Renal pelvis (tissue), 4 donors: ENCODE data around the gene BANF1. TPM values are rescaled to one million over a fixed set of nuclear protein-coding genes. Genes with fewer than 3 reads are reported as not detected.
"Not testable (repeated sequence)": the region's sequence is repeated elsewhere in the genome, so short reads cannot be mapped to it uniquely, and the experiment has no call there.

Experiments used
- DNase-seq: peaks from one replicate; pipeline ENCODE4 v3.0.0-alpha.2; 2013
- polyA plus RNA-seq, 3 donors: library from polyadenylated mRNA; unstranded; fragments of 120-200 nt; gene quantifications; one replicate each; pipeline ENCODE4 v1.2.1, GENCODE V29; 2013; ENCODE audit not compliant: insufficient read length in 3 of 3

BANF1 gene
- polyA plus RNA-seq, 3 donors: 243 to 285 (median 271) TPM

DNA sequence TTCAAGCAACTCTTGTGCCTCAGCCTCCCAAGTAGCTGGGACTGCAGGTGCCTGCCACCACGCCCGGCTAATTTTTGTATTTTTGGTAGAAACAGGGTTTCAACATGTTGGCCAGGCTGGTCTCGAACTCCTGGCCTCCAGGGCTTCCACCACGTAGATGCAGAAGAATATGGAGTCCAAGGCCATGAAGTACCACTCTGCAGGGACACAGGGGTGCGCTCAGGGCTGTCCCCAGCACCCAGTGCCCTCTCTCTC, 20.8 kb downstream of the BANF1 start:
- DNase-seq: not testable (repeated sequence)

DNA sequence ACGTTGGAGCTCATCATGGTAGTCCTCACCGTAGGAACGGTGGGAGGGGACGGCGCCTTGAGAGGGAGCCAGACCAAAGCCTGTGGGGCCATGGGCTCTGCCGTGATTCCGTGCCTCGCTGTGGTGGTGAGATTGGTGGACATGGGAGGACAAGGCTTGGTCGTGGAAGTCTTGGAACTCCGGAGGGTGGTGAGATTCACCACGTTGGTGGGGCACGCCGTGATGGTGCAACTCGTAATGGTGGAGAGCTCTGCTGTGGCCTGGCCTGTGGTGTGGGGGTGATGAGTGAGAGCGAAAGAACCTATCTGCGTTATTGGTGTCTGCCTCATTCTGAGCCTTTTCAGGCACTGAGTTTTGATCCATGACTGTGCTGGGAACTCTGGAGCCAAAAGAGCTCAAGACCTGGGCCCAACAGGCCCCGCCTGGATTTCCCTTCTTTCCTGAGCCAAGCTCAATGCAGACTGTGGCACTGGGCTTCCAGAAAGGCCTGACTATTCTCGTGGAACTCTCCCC, 23.8 kb downstream of the BANF1 start, which contains the start of gene CATSPER1:
Gene CATSPER1, minus strand, starts transcription at position 463 of the 513 bp plus-strand sequence. Its CDS starts 100 bp downstream, at position 363.
- DNase-seq: no peak

DNA sequence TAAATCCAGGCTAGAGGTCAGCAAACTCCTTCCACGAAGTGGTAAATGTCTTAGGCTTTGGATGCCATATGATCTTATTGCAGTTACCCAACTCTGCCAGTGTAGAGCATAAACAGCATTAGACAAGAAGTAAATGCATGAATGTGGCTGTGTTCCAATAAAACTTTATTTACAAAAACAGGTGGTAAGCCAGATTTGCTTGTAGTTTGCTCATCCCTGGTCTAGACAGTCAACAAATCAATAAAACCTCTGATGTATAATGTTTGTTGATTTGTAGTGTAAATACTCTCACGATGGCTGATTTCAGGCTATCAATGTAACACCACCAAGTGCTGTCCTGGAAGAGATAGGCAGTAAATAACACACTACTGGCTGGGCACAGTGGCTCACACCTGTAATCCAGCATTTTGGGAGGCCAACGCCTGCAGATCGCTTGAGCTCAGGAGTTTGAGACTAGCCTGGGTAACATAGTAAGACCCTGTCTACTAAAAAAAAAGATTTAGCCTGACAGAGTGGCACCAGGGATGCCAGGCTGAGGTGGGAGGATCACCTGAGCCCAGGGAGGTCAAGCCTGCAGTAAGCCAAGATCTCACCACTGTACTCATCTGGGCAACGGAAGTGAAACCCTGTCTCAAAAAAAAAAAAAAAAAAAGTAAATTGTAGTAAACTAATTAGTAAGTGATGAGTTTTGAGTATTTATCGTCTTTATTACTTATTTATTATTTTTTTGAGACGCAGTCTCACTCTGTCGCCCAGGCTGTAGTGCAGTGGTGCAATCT, 30.8 kb downstream of the BANF1 start:
- no peak for DNase-seq

DNA sequence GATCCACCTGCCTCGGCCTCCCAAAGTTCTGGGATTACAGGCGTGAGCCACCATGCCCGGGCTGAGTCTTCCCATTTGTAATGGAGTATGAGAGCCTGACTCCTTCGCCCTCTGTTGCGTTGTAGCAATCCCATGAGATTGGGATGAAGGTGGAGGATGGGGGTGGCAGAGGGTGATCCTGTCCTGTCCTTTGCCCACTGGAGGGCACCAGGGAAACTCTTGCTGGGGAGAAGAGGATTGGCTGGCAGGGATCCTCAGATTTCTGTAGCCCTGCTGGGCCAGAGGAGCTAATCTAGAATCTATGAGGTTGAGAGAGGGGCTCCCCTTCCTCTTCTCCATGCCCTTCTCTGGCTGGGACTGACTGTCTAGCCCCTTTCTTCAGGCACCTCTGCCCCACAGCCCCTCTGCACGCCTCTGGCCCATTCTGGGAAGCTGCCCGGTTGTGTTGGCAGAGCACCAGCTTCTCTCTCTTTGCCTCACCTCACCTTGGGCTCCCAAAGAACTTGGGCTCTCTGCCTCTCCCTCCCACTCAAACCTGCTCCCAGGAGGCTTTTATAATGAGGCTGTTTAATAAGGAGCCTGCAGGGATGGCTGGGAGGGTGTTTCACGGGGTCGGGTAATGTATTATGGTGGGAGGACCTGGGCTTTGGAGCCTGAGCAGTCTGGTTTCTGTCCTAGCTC, 33.5 kb downstream of the BANF1 start:
- DNase-seq: no peak

DNA sequence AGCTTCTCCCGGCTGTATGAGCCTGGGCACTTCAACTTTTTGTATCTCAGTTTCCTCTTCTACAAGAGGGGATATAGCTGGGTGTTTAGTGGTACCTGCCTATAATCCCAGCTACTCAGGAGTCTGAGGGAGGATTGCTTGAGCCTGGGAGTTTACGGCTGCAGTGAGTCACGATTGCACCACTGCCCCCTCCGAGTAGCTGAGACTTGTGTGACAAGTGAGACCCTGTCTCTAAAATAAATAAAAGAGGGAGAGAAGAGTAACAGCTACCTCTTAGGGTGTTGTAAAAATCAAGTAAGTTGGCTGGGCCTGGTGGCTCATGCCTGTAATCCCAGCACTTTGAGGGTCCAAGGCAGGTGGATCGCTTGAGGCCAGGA, 34.0 kb downstream of the BANF1 start:
- no peak for DNase-seq

DNA sequence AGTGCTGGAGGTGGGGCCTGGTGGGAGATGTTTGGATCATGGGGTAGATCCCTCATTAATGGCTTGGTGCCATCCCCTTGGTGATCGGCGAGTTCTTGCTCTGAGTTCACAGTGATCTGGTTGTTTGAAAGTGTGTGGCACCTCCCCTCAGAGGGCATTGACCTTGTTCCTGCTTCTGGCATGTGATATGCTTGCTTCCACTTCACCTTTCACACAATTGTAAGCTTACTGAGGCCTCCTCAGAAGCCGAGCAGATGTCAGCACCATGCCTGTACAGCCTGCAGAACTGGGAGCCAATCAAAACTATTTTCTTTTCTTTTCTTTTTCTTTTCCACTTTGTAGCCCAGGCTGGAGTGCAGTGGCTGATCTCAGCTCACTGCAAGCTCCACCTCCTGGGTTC, 35.0 kb downstream of the BANF1 start:
- no peak for DNase-seq

DNA sequence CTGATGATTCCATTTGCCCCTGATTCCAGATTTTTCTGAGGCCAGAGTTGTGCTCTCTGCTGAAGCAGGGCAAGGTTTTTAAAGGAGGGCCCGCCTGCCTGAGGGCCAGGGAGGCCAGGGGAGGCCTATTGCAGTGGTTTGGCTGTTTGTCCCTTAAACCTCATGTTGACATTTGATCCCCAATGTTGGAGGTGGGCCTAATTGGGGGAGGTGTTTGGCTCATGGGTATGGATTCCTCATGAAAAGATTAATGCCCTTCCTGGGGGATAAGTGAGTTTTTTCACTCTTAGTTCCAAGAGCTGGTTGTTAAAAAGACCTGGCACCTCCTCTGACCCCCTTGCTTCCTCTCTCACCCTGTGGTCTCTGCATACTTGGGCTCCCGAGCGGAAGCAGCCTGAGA, 37.5 kb downstream of the BANF1 start:
- DNase-seq: no peak

DNA sequence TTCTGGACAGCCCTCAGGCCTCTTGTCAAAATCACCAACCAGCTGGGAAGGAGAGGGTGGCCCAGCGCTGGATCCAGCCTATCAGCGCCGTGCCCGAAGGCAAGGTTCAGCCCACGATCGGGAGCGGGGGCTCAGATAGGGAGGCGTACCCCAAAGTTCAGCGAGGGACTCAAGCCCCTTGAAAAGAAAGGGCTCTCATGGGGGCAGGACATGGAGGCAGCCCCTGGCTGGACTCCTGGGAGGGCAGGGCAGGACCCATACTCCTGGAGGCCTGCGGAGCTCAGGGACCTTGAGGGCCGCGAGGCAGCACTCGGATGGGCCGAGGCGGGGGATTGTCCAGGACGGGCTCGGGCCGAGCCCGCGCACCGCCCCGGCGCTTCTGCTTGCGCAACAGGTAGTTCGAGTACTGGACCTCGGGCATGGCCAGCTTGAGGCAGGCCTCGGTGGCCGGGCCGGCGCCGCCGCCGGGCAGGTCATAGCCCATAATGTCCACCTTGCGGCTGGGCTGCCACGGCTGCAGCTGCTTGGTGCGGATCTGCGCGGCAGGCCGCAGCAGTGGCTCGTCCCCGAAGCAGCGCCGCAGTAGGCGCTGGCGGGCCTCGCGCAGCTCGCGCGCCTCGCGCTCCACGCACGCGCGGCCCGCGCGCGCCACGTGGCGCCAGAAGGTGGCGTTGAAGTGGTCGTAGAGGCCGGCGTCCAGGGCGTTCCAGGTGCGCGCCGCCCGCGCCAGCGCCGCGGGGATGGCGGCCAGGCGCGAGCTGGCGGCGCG, 40.1 kb downstream of the BANF1 start:
- DNase-seq: no peak

DNA sequence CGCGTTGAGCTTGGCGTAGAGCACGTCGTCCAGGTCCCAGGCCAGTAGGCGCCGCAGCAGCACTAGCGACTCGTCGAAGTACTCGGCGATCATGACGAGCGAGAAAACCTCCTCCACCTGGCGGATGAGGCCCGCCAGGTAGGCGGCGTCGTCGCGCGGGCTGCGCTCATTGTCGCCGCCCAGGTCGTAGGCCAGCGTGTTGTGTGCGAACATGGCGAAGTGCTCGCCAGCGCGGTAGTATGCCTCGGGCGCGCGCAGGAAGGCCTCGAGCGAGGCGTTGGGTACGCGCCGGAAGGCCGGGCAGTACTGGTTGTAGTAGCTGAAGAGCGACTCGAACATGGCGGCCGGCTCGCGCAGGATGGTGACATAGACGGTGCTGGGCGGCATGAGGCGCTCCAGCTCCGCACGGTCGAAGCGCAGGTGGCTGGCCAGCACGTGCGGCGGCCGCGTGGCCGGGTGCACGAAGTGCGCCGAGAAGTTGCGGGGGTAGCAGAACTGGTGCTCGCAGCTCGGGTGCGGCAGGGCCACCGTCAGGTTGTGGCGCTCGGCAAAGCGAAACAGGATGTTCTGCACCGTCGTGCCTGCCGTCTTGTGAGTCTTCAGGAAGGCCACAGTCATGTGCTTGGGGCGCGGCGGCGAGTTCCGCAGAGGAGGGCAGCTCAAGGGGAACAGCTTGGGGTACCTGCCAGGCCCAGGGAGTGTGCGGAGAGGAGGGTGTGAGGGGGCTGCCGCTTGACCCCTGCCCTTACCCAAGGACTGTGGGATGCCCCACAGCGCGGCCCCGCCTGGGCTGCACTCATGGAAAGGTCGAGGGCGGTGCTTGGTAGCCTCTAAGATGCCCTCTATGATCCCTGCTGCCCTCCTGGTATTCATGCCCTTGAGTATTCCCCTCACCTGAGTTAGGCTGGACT, 40.9 kb downstream of the BANF1 start:
- no peak for DNase-seq

DNA sequence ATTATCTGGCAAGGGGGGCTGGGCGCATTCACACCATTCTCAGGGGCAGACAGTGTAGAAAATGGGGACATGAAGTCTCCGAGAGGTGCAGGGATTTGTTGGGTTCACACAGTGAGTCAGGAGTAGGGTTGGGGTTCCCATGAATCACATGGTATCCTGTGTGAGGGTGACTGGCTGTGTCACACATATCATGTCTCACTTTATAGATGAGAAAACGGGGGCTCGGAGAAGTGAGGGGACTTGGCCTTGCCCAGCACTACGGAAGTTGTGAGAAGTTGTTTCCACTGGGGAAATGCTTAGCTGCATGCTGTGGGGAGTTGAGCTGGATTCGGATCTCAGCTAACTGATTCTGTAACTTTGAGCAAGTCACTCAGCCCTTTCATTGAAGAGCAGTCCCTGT, 42.5 kb downstream of the BANF1 start:
- no peak for DNase-seq

DNA sequence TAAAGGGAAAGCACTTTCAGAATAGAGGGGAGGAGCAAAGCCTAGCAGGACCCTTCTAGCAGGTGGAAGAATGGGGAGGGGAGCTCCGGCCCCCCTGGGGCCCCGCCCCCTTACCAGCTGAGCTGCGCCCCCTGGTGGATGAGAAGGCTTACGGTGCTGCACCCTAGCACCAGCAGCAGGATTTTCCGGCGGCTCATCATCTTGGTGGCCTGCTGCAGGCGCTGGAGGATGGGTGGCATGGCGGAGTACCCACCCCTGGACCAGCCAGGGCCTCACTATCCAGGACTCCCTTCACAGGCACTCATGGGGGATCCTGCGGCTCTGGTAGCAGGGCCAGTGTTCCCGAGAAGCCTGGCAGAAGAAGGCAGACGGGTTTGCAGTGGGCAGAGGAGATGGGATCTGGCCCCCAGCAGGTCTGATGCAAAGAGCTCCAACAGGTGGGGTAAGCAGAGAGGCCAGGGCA, 42.9 kb downstream of the BANF1 start:
- DNase-seq: peak; percentile 64

DNA sequence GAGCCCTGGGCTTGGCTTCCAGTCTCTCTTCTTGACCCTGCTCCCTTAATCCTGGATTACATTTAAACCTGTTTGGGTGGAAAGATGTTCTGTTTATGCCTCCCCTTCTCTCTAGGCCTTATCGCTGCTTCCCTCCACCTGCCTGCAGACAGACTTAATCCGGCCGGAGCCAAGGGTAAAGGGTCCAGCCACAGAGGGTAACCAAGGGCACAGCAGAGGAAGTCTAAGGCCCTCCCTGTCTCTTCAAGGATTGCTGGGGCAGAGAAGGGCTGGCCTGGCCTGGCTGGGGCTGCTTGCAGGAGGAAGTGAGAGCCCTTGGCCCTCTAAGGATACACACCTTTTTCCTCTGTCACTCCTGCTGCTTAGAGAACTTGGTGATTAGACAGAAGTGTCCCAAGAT, 44.6 kb downstream of the BANF1 start:
- no peak for DNase-seq

DNA sequence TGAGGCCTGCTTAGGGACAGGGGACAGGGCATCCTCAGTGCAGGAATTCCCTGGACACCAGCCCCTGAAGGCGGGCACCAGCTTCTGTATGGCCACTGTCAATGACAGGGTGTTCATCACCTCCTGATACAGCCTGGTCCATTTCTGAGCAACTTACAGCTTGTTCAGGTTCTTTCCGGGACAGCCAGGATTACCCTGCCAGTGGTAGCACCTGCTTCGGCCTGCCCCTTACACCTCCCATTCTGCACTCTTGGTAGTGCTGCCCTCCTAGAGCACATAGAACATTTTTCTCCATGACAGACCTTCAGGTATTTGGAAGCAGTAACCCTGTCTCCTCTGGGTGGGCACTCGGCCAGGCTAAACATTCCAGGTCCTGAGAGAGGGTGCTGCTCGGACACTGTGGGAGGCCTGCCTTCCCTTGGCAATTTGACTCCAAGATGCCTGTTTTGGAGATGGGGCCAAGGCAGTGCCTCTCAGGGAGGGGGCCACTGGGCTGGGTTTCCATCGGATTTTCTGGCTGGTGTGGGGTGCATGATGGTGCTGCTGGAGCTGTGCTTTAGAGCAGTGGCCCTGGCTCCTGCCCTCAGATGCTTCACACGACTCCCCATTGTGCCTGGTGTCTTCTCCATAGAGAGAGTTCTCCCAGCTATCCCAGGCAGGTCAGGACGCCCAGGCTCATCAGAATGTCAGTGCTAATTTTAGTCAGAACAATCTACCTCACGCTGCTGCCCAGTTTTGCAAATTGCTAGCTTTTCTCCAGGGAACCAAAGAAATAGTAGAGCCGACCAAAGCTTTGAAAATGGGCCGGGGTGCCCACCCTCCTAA, 45.5 kb downstream of the BANF1 start:
- peak; percentile 58 for DNase-seq

DNA sequence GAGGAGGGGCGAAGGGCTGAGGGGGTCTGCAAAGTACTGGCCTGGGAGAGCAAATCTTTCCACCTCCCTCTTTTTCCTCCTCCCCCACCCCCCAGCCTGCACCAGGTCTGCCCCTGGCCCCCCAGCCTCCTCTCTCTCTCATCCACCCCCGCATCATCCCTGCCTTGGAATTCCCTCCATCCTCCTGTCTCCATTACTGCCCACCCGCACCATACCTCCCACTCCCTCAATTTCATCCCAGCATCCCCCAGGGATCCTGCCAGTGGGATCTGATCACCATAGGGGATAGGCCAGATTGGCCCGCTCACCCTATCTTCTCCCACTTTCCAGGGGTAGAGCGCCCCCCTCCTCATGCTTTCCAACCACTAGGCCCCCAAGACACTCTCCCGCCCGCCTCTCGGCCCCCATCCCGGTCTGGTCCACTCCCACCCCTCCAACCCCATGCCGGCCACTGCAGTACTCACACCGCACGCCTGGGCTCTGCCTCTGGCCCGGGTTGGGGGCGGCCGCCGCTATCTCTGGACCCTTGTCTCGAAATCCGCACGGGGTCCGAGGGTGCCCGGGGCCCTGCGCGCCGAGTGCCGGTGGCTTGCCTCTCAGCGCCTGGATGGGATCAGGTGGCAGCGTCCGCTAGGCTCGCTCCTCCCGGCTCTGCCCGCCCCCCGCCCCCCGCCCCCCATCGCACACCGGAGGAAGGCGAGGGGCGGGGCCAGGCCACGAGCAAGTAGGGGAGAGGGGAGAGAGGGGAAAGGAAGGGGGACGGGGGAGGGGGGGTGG, 46.4 kb downstream of the BANF1 start, which contains the start of gene GAL3ST3:
Gene GAL3ST3, minus strand, starts transcription at position 615 of the 777 bp plus-strand sequence. CDS start 3,746 bp downstream, outside the sequence.
- DNase-seq: peak; percentile 42

DNA sequence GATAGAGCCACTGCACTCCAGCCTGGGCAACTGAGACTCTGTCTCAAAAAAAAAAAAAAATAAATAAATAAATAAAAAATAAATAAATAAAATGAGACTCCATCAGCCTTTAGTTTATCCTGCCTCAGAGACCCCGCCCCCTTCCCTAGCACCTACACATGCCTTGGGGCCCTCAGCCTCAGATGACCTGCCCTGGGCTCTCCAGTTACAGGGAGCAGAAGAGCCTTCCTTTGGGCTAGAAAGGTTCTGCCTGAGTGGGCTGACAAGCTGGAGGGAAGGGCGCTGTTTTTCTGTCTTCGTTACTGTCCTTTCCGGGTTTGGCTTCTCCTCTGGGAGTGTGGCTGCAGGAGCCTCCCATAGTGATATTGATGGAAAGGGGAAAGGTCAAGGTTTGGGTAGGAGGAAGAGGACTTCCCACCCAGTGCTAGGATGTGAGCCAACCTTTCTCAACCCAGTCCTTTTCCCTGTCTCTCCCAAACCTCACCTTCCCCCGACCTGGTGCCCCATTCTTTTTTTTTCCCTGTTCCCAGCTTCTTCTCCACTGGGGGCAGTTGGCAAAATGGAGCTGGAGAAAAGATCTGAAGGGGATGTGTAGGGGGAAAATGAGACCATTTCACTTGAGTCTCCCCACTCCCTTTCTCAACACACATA, 48.4 kb downstream of the BANF1 start:
- peak; percentile 21 for DNase-seq

DNA sequence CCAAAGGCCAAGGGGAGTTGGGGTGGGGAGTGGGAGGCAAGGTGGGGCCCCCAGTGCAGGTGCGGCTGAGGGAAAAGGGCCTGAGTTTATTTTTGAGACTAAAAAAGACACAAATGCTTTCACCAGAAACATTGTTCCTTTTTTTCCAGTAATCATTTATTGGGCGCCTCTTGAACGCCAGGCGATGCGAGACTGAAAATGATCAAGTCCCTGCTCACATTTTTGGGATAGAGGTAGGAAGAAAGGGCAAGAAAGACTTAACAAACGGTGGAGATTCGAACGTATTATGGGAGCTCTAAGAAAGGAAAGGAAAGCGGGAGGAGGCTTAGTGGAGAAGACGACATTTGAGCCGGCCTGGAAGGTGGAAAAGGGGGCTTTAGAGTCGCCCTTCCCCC, 49.1 kb downstream of the BANF1 start:
- DNase-seq: no peak

DNA sequence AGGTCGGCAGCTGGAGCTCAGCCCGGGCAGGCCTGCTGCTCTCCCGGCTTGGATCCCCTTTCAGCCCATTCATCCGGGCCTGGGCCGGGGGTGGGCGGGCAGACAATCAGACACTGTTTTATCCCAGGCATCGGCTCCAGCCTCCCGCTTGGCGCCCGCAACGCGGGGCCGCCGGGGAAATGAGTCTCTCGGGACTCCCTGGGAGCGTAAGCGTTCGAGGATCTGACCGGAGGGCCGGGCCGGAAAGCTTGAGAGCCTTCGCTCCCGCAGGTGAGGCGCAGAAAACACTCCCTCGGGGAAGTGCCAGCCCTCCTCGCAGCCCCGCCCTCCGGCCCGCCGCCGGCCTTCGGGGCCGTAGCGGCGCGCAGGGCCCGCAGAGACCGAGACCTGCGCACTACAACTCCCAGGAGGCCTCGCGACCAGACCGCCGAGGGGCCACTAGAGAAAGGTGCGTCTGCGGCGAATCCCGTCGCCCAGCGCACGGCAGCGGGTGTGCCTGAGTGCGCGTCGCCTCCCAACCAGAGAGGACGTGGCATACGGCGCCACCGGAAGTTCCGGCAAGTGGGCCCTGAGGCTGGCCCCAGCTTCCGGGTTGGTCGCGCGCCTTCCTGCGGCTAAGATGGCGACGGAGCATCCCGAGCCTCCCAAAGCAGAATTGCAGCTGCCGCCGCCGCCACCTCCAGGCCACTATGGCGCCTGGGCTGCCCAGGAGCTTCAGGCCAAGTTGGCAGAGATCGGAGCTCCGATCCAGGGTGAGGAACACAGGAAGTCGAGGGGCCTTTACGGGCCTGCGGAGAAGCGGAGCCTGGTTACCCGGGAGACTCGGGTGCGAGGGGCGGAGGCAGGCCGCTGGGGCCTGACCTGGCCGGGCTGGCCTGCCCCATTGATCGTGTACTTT, 49.7 kb downstream of the BANF1 start, which contains the start of gene SF3B2:
Gene SF3B2, plus strand, starts transcription at position 599 of the 898 bp plus-strand sequence. Its CDS starts 21 bp downstream, at position 620.
- DNase-seq: peak; percentile 98

DNA sequence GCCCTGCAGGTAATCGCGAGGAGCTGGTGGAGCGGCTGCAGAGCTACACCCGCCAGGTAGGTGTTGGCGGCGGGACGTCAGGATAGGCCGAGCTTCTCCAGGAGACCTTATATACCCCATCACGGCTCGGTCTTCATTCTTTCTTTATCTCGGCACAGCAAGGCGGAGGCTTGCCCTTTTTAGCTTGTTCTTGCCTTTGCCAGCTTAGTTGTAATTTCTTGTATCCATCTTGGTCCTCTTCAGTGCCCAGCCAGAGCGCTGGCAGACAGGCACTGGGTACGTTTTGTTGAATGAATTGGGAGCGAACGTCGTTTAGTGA, 50.3 kb downstream of the BANF1 start:
- DNase-seq: no peak
